HPDE6-E6E7 (cell line): ENCODE results near the gene C1orf116.
"Not testable (repeated sequence)": the region's sequence is repeated elsewhere in the genome, so short reads cannot be mapped to it uniquely, and the experiment has no call there.

Source experiments
- DNase-seq: peaks from one replicate; pipeline ENCODE4 v3.0.0; 2011; ENCODE audit warnings: missing footprints; ENCODE audit errors: extremely low spot score

C1orf116 gene

GRCh38 chr1:207059881-207060280, 27.3 kb upstream of the C1orf116 start:
- no peak for DNase-seq

- no peak for DNase-seq
Measured at GRCh38 chr1:207058878-207059867, 26.6 kb upstream of the C1orf116 start.

GRCh38 chr1:207058252-207058651, 25.7 kb upstream of the C1orf116 start:
- DNase-seq, result no peak

- DNase-seq, result no peak
Measured at GRCh38 chr1:207056673-207057072, 24.1 kb upstream of the C1orf116 start.

- no peak for DNase-seq
Measured at GRCh38 chr1:207055386-207056001, 22.9 kb upstream of the C1orf116 start.

- no peak for DNase-seq
Measured at GRCh38 chr1:207054491-207054890, 21.9 kb upstream of the C1orf116 start.

GRCh38 chr1:207052911-207053769, 20.6 kb upstream of the C1orf116 start, which contains the start of gene PFKFB2:
Gene PFKFB2, plus strand, starts transcription at chr1:207053275. Its CDS starts 1,443 bp downstream, at chr1:207054718.
- DNase-seq, result peak; percentile 98

GRCh38 chr1:207051191-207051943, 18.8 kb upstream of the C1orf116 start, which contains the start of gene YOD1:
Gene YOD1, minus strand, starts transcription at chr1:207051208. Its CDS starts 178 bp downstream, at chr1:207051030.
- DNase-seq, result no peak

- DNase-seq, result peak; percentile 86
Measured at GRCh38 chr1:207050480-207051190, 18.1 kb upstream of the C1orf116 start.

GRCh38 chr1:207049974-207050391, 17.4 kb upstream of the C1orf116 start:
- DNase-seq, result no peak

- DNase-seq, result no peak
Measured at GRCh38 chr1:207049514-207049913, 17.0 kb upstream of the C1orf116 start.

GRCh38 chr1:207049054-207049453, 16.5 kb upstream of the C1orf116 start:
- no peak for DNase-seq

GRCh38 chr1:207048041-207048440, 15.5 kb upstream of the C1orf116 start:
- DNase-seq, result no peak

- DNase-seq, result no peak
Measured at GRCh38 chr1:207047505-207047904, 14.9 kb upstream of the C1orf116 start.

- no peak for DNase-seq
Measured at GRCh38 chr1:207045453-207045852, 12.9 kb upstream of the C1orf116 start.

- DNase-seq, result not testable (repeated sequence)
Measured at GRCh38 chr1:207041397-207041796, 8.8 kb upstream of the C1orf116 start.

- DNase-seq, result no peak
Measured at GRCh38 chr1:207040181-207040533, 7.6 kb upstream of the C1orf116 start.

- DNase-seq, result no peak
Measured at GRCh38 chr1:207039380-207040180, 7.0 kb upstream of the C1orf116 start.

GRCh38 chr1:207036865-207037264, 4.3 kb upstream of the C1orf116 start:
- DNase-seq, result no peak
